HepG2 (cell line): ENCODE data around the gene ARHGAP9. TPM values are rescaled to one million over a fixed set of nuclear protein-coding genes. Genes with fewer than 3 reads are reported as not detected.
A peak's percentile ranks its signal among the peaks of the same experiment; 100 is the strongest.

Experiments used
- ATAC-seq: fragments of 200-7000 bp; cut with Tn5 transposase; 3 replicates; pipeline ENCODE4 v1.9.1; 2020; ENCODE audit warnings: mild to moderate bottlenecking, moderate library complexity
- BruUV-seq: library from RNA; stranded (reverse); fragments of 400-500 nt; replicated peaks from 2 replicates; lab custom pipeline; 2021; lab: Mats Ljungman, UMichigan
- CTCF ChIA-PET: fragments of 300-600 bp; formaldehyde crosslinking; extraction: SDS; loops from one replicate; lab custom pipeline; 2021; ENCODE audit warnings: low total read pairs, inconsistent platforms, low intra/inter-chr PET ratio; lab: Yijun Ruan, JAX
- POLR2A ChIA-PET: fragments of 350-600 bp; sonication (Branson Sonifier 250); formaldehyde crosslinking; loops from one replicate; lab custom pipeline; 2020; ENCODE audit warnings: antibody characterized with exemption, inconsistent platforms; lab: Yijun Ruan, JAX
- DNase-seq: peaks from one replicate; pipeline ENCODE4 v3.0.0-alpha.2; 2015; ENCODE audit warnings: low spot score
- FAIRE-seq: peaks from 3 replicates; lab custom pipeline; 2011; peaks lifted over from hg19 to GRCh38; lab: Jason Lieb, UNC
- H2AFZ ChIP-seq: one replicate; pipeline ENCODE4 v1.6.1; 2011; ENCODE audit warnings: low read length, inconsistent platforms
- H3K27ac ChIP-seq: fragments of 300-600 bp; 3 replicates; pipeline ENCODE4 v1.8.0; 2011; ENCODE audit warnings: mixed run types, mild to moderate bottlenecking, mixed read lengths, low read length, inconsistent platforms; ENCODE audit not compliant: insufficient read depth; ENCODE audit errors: extremely low read length
- H3K27me3 ChIP-seq, 2 experiments: fragments of 200-600 bp in 1 of 2; 2 replicates in 1 of 2; 3 replicates in 1 of 2; pipeline versions ENCODE4 v1.6.0 to v1.8.0; 2011; ENCODE audit warnings: low read length in 2 of 2, mild to moderate bottlenecking in 2 of 2, moderate library complexity in 2 of 2, inconsistent platforms in 1 of 2; ENCODE audit not compliant: insufficient read depth in 2 of 2, control insufficient read depth in 1 of 2
- H3K36me3 ChIP-seq, 2 experiments: fragments of 200-600 bp in 1 of 2; replicated peaks in 1 of 2; 2 replicates in 1 of 2; 3 replicates in 1 of 2; pipeline versions ENCODE4 v1.5.1 to v1.8.0; 2011; ENCODE audit warnings: low read length in 2 of 2, inconsistent platforms in 1 of 2; ENCODE audit not compliant: insufficient read depth in 2 of 2, control insufficient read depth in 1 of 2
- H3K4me1 ChIP-seq: 2 replicates; pipeline ENCODE4 v1.5.1; 2012; ENCODE audit warnings: low read length, inconsistent platforms; ENCODE audit not compliant: insufficient read depth
- H3K4me2 ChIP-seq: 2 replicates; pipeline ENCODE4 v1.6.0; 2011; ENCODE audit warnings: low read depth, low read length, inconsistent platforms
- H3K4me3 ChIP-seq, 3 experiments: fragments of 200-600 bp in 1 of 3; sonication (generic), shearing (Covaris generic) in 1 of 3; replicated peaks in 1 of 3; 2 replicates each; pipeline ENCODE4 v1.5.1; 2011 to 2016; ENCODE audit warnings: low read length in 3 of 3, inconsistent platforms in 2 of 3, low read depth in 2 of 3, mild to moderate bottlenecking in 2 of 3, control low read depth in 1 of 3, mixed read lengths in 1 of 3; ENCODE audit not compliant: insufficient read depth in 1 of 3
- H3K79me2 ChIP-seq: one replicate; pipeline ENCODE4 v1.6.1; 2011; ENCODE audit warnings: low read length, inconsistent platforms; ENCODE audit not compliant: insufficient read depth
- H3K9ac ChIP-seq: 2 replicates; pipeline ENCODE4 v1.6.0; 2011; ENCODE audit warnings: mild to moderate bottlenecking, low read depth, low read length, inconsistent platforms; ENCODE audit not compliant: insufficient read depth
- H3K9me3 ChIP-seq: 2 replicates; pipeline ENCODE4 v1.5.1; 2012; ENCODE audit warnings: mild to moderate bottlenecking, low read length
- H4K20me1 ChIP-seq: 2 replicates; pipeline ENCODE4 v1.6.0; 2011; ENCODE audit warnings: inconsistent platforms, mild to moderate bottlenecking, low read length, moderate library complexity; ENCODE audit not compliant: insufficient read depth
- AGO2 ChIP-seq: fragments of 200-400 bp; formaldehyde crosslinking; optimal IDR thresholded peaks from 2 replicates; pipeline ENCODE3; 2017; ENCODE audit warnings: mild to moderate bottlenecking, low read depth, low read length, moderate library complexity
- E2F2 ChIP-seq: sonication (generic); formaldehyde crosslinking; IDR thresholded peaks from 2 replicates; pipeline ENCODE4 v1.4.0; 2020; ENCODE audit warnings: missing genetic modification reagents, borderline replicate concordance
- POLR2A ChIP-seq, 2 experiments: IDR thresholded peaks; 2 replicates each; pipeline ENCODE4 v1.6.1; 2011; ENCODE audit warnings: low read depth in 2 of 2, low read length in 2 of 2, mild to moderate bottlenecking in 1 of 2, moderate library complexity in 1 of 2; ENCODE audit not compliant: insufficient read depth in 1 of 2
- POLR2G ChIP-seq: fragments of 200-400 bp; formaldehyde crosslinking; IDR thresholded peaks from 2 replicates; pipeline ENCODE4 v1.6.1; 2018; ENCODE audit warnings: mild to moderate bottlenecking, low read depth, low read length, moderate library complexity
- RBM22 ChIP-seq: fragments of 200-400 bp; formaldehyde crosslinking; optimal IDR thresholded peaks from 2 replicates; pipeline ENCODE3; 2017; ENCODE audit warnings: mild to moderate bottlenecking, low read length, moderate library complexity
- TP53 ChIP-seq: sonication (generic); formaldehyde crosslinking; conservative IDR thresholded peaks from 2 replicates; pipeline ENCODE4 v1.4.0; 2020; ENCODE audit warnings: missing genetic modification reagents
- WGBS: methylation state at CpG from one replicate; pipeline ENCODE4 v1.1.6; 2017; ENCODE audit warnings: low lambda C conversion rate; 5-methylcytosine and 5-hydroxymethylcytosine counted together
- in situ Hi-C: cut with HindIII; loops from 2 replicates; pipeline ENCODE4 v1.10.0; 2017; ENCODE audit warnings: low pct_unique_long_range_greater_than_20kb; ENCODE audit not compliant: extremely low pct_ligation_motif_present
- intact Hi-C: fragments of 100-400 bp; cut with micrococcal nuclease; formaldehyde crosslinking; loops from one replicate; pipeline ENCODE4 v1.10.0; 2022; ENCODE audit not compliant: unreplicated experiment
- polyA plus RNA-seq, 8 experiments: library from polyadenylated mRNA; depleted of rRNA in 3 of 8; stranded (reverse) in 7 of 8; unstranded in 1 of 8; fragments of >200 nt; fragmentation: Illumina TruSeq in 4 of 8; extraction: Trizol in 4 of 8; gene quantifications; 2 replicates each; pipeline versions ENCODE4 v1.2.1 to v1.2.3, GENCODE V29; 2011 to 2016; ENCODE audit warnings: low read depth in 4 of 8, missing spikeins in 1 of 8, mixed read lengths in 1 of 8; ENCODE audit not compliant: insufficient read depth in 1 of 8
- total RNA-seq, 5 experiments: library from RNA; depleted of rRNA; stranded (reverse); fragments of >200 nt; fragmentation: Illumina TruSeq; extraction: Trizol; gene quantifications; 2 replicates each; pipeline ENCODE4 v1.2.3, GENCODE V29; 2016; ENCODE audit warnings: low read depth in 1 of 5

ARHGAP9 gene
- total and polyA plus RNA-seq, 2 of the 13 experiments (the other 11 are each of a cell fraction or from before 2014, with no cell fraction given), result 0.18 to 1.2 TPM

- peaks cover 31 to 63% of the 10 kb centered on the region in 2 experiments for H3K36me3 ChIP-seq
- DNase-seq (no peak), FAIRE-seq (no peak), ATAC-seq (no peak)
- ChIA-PET CTCF (no interaction called here), POLR2A (interaction anchor here (1.0 to 7.8 kb wide), 6 partner anchors 8 to 75 kb away, joined by 3 to 90 read pairs (median 6); partner anchors contain the start of genes INHBE and PIP4K2C)
- WGBS, result 95% methylated on average over 11 of the region's 11 CpGs
- H3K4me3 ChIP-seq, result no peak overlapping the region
- TF ChIP-seq POLR2G (peak; percentile 77), RBM22 (peak; percentile 83), AGO2 (peak; percentile 9), TP53 (CRISPR knock-in tag) (no peak), POLR2A (IDR thresholded peaks at IDR 0.05; ENCODE audit: insufficient read depth in 1 of 2, low read depth in 2 of 2, low read length in 2 of 2) (peak; percentile 7 to 44; a peak in 3 of 4 replicates)
- intact Hi-C loops (no loop called here), in situ Hi-C loops (no loop called here)
- H3K4me1 ChIP-seq, result peaks cover 19% of the 10 kb centered on the region
- H3K9ac ChIP-seq, result no peak overlapping the region
- TSS peak; percentile 13 for BruUV-seq
- H3K9me3 ChIP-seq, result no peaks in the 10 kb centered on the region
- no peak overlapping the region for H3K4me2 ChIP-seq
- H3K79me2 ChIP-seq, result peaks cover 24% of the 10 kb centered on the region
- peaks cover 35% of the 10 kb centered on the region for H4K20me1 ChIP-seq
- H2AFZ ChIP-seq, result no peak overlapping the region
- no peaks in the 10 kb centered on the region; a peak in 1 of 5 replicates for H3K27me3 ChIP-seq
- no peak overlapping the region for H3K27ac ChIP-seq
Measured at GRCh38 chr12:57515934-57516541, 36.4 kb upstream of the ARHGAP9 start.

GRCh38 chr12:57515408-57515933 lies 35.8 kb upstream of the ARHGAP9 start:
- ATAC-seq, result no peak
- H4K20me1 ChIP-seq, result peaks cover 35% of the 10 kb centered on the region
- H3K27ac ChIP-seq, result no peak overlapping the region
- no peaks in the 10 kb centered on the region for H3K9me3 ChIP-seq
- TF ChIP-seq RBM22, result peak; percentile 1
- TF ChIP-seq E2F2 (CRISPR knock-in tag), result no peak
- TF ChIP-seq, all 625 proteins: peak for 1
- no peak overlapping the region for H3K9ac ChIP-seq
- H3K4me2 ChIP-seq, result no peak overlapping the region
- H3K36me3 ChIP-seq, result peaks cover 31 to 66% of the 10 kb centered on the region in 2 experiments
- FAIRE-seq (no peak), DNase-seq (no peak)
- H3K79me2 ChIP-seq, result peaks cover 24% of the 10 kb centered on the region
- in situ Hi-C loops (no loop called here), intact Hi-C loops (no loop called here)
- WGBS, result 85% methylated on average over 3 of the region's 3 CpGs
- peaks cover 18% of the 10 kb centered on the region for H3K4me1 ChIP-seq
- no peaks in the 10 kb centered on the region; a peak in 1 of 5 replicates for H3K27me3 ChIP-seq
- H2AFZ ChIP-seq, result no peak overlapping the region
- ChIA-PET CTCF (no interaction called here), POLR2A (interaction anchor here (0.8 to 7.8 kb wide), 4 partner anchors 9 to 60 kb away, joined by 3 to 90 read pairs (median 7); partner anchors contain the start of gene DCTN2)
- no peak overlapping the region for H3K4me3 ChIP-seq
- BruUV-seq, result no TSS peak
